Suprapubic skin (tissue), 4 donors: ENCODE results near the gene MELK. TPM values are rescaled to one million over a fixed set of nuclear protein-coding genes. Genes with fewer than 3 reads are reported as not detected.

Experiments
- DNase-seq, 2 donors: peaks; one replicate each; pipeline ENCODE4 v3.0.0-alpha.2; 2019; ENCODE audit warnings: low spot score in 2 of 2
- H3K27ac ChIP-seq: fragments of 200-600 bp; sonication (generic); one replicate; pipeline ENCODE4 v1.5.1; 2019
- H3K27me3 ChIP-seq: fragments of 200-600 bp; sonication (generic); one replicate; pipeline ENCODE4 v1.5.1; 2019
- H3K36me3 ChIP-seq: fragments of 200-600 bp; sonication (generic); one replicate; pipeline ENCODE4 v1.5.1; 2019
- H3K4me1 ChIP-seq: fragments of 200-600 bp; sonication (generic); one replicate; pipeline ENCODE4 v1.5.1; 2019
- H3K4me3 ChIP-seq: fragments of 200-600 bp; sonication (generic); one replicate; pipeline ENCODE4 v1.5.1; 2019; ENCODE audit warnings: mild to moderate bottlenecking
- H3K9me3 ChIP-seq: fragments of 200-600 bp; sonication (generic); one replicate; pipeline ENCODE4 v1.5.1; 2019
- CTCF ChIP-seq, 2 donors: fragments of 200-600 bp in 1 of 2; fragments of 450-650 bp in 1 of 2; sonication (generic) in 1 of 2; IDR thresholded peaks; one replicate each; pipeline ENCODE4 v1.5.1; 2016 to 2019; ENCODE audit warnings: antibody characterized with exemption in 2 of 2, mild to moderate bottlenecking in 1 of 2, moderate library complexity in 1 of 2
- EP300 ChIP-seq: sonication (generic); formaldehyde crosslinking; IDR thresholded peaks from one replicate; pipeline ENCODE4 v1.6.1; 2017; ENCODE audit warnings: antibody characterized with exemption
- POLR2A ChIP-seq, 2 donors: fragments of 450-650 bp; IDR thresholded peaks; one replicate each; pipeline ENCODE4 v1.6.1; 2017; ENCODE audit warnings: antibody characterized with exemption in 2 of 2, mild to moderate bottlenecking in 2 of 2, moderate library complexity in 2 of 2
- POLR2AphosphoS5 ChIP-seq, 3 donors: sonication (generic); formaldehyde crosslinking; IDR thresholded peaks; one replicate each; pipeline ENCODE4 v1.6.1; 2017; ENCODE audit warnings: antibody characterized with exemption in 3 of 3
- WGBS: methylation state at CpG from one replicate; pipeline ENCODE4 v1.1.5; 2018; 5-methylcytosine and 5-hydroxymethylcytosine counted together
- total RNA-seq, 4 donors: library from RNA; depleted of rRNA; stranded (reverse); fragments of >200 nt; gene quantifications; one replicate each; pipeline ENCODE4 v1.1.0, GENCODE V29; 2016

The MELK gene
- total RNA-seq, 4 donors from 2014 or later: 1.8 to 3.2 (median 2.2) TPM

- Histone ChIP-seq H3K27ac (no peak overlapping the region), H3K36me3 (no peaks in the 10 kb centered on the region), H3K9me3 (no peaks in the 10 kb centered on the region), H3K4me3 (no peak overlapping the region), H3K4me1 (no peaks in the 10 kb centered on the region), H3K27me3 (no peaks in the 10 kb centered on the region)
- TF ChIP-seq POLR2A (IDR thresholded peaks at IDR 0.05): no peak
- no peak for TF ChIP-seq CTCF (IDR thresholded peaks at IDR 0.05)
- TF ChIP-seq POLR2AphosphoS5 (IDR thresholded peaks at IDR 0.05): no peak
- DNase-seq: no peak
- 91% methylated on average over 3 of the region's 3 CpGs for WGBS
Observed at GRCh38 chr9:36665921-36666431, 93.3 kb downstream of the MELK start.

DNA sequence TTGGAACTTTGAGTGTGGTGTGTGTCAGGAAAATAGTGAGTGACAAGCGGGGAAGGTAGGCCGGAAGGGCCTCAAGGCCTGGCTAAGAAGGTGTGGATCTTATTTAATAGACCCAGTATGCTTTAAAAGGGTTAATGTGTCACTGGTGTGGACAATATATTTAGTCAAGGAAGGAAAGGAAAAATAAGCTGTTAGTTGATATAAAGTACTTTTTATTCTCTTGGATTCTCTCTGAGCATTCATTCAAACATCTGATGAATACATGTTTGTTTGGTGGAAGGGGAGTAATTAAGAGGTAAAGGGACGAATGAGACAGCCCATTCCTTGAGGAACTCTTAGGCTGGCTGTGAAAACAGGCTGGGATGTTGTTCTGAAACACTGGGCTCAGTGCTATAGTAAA lies 98.9 kb downstream of the MELK start:
- Histone ChIP-seq H3K9me3 (no peaks in the 10 kb centered on the region), H3K27me3 (no peaks in the 10 kb centered on the region), H3K4me3 (no peak overlapping the region), H3K4me1 (no peaks in the 10 kb centered on the region), H3K36me3 (no peaks in the 10 kb centered on the region), H3K27ac (no peak overlapping the region)
- no peak for TF ChIP-seq POLR2A (IDR thresholded peaks at IDR 0.05)
- TF ChIP-seq POLR2AphosphoS5 (IDR thresholded peaks at IDR 0.05): no peak
- TF ChIP-seq CTCF (IDR thresholded peaks at IDR 0.05): no peak
- no peak for TF ChIP-seq EP300
- 85% methylated on average over 3 of the region's 3 CpGs for WGBS
- DNase-seq: no peak

DNA sequence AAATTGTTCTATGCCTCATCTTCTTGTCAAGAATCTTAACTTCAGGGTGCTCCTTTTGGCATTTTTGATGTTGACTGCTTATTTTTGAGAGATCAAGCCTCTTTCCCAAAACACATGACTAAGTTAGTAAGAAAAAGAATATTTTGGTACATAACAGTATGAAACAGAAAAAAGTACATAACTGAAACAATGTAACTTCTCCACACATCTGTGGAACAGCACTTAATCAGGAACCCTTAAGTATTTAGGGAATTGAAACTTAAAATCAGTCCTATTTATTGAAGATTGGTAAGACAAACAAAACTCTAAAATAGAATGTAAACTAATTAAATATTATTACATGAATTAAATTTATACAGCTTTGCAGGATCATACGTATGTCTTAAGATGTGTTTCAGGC lies 103.4 kb downstream of the MELK start:
- no peaks in the 10 kb centered on the region for H3K4me1 ChIP-seq
- H3K36me3 ChIP-seq: no peaks in the 10 kb centered on the region
- no peak overlapping the region for H3K4me3 ChIP-seq
- DNase-seq: no peak
- no peak overlapping the region for H3K27ac ChIP-seq
- 91% methylated on average over 1 of the region's 1 CpG for WGBS
- H3K9me3 ChIP-seq: no peaks in the 10 kb centered on the region
- H3K27me3 ChIP-seq: no peaks in the 10 kb centered on the region
- TF ChIP-seq POLR2A (IDR thresholded peaks at IDR 0.05) (no peak), CTCF (IDR thresholded peaks at IDR 0.05) (no peak), POLR2AphosphoS5 (IDR thresholded peaks at IDR 0.05) (no peak), EP300 (no peak)

DNA sequence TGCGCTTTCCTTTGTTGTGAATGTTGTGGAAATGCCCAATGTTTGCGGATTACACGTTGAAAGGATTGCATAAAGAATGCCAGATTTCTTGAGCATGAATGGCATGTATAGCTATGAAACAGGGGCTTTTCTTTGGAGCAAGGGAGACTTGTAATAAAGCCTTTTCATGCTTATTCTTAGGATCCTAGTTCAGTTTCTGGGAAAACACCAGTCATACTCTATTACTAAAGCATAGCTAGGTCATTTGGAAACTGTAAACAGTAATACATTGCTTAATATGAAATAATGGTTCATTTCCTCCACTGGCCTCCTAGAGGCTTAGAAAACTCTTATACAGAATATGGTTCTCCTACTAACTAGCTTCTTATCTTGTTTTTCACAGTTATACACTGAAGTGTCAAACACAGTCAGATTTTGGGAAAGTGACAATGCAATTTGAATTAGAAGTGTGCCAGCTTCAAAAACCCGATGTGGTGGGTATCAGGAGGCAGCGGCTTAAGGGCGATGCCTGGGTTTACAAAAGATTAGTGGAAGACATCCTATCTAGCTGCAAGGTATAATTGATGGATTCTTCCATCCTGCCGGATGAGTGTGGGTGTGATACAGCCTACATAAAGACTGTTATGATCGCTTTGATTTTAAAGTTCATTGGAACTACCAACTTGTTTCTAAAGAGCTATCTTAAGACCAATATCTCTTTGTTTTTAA lies 104.2 kb downstream of the MELK start:
- TF ChIP-seq EP300 (no peak), CTCF (IDR thresholded peaks at IDR 0.05) (no peak), POLR2AphosphoS5 (IDR thresholded peaks at IDR 0.05) (no peak), POLR2A (IDR thresholded peaks at IDR 0.05) (no peak)
- no peak for DNase-seq
- H3K27me3 ChIP-seq: no peaks in the 10 kb centered on the region
- peaks cover 2% of the 10 kb centered on the region for H3K9me3 ChIP-seq
- no peaks in the 10 kb centered on the region for H3K4me1 ChIP-seq
- no peak overlapping the region for H3K4me3 ChIP-seq
- H3K27ac ChIP-seq: no peak overlapping the region
- H3K36me3 ChIP-seq: no peaks in the 10 kb centered on the region
- 69% methylated on average over 8 of the region's 8 CpGs for WGBS

DNA sequence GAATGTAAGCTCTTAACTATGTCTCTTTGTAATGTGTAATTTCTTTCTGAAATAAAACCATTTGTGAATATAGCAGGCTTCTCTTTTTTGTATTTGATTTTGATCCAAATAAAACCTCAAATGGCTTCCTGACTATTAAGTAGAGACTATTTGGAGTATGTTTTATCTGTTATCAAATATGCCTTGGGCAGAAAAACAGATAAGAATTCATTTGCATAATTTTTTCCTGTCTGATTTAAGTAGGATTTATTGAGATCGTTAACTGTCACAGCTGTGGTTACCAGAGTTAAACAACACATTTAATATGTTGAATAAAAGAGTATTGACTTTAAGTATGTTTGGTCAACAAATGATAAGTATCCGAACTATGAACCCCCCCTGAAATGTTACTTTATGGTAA lies 104.9 kb downstream of the MELK start:
- no peak for DNase-seq
- no peak overlapping the region for H3K27ac ChIP-seq
- no peak for TF ChIP-seq POLR2A (IDR thresholded peaks at IDR 0.05)
- TF ChIP-seq EP300: no peak
- TF ChIP-seq CTCF (IDR thresholded peaks at IDR 0.05): no peak
- TF ChIP-seq POLR2AphosphoS5 (IDR thresholded peaks at IDR 0.05): no peak
- H3K36me3 ChIP-seq: no peaks in the 10 kb centered on the region
- H3K27me3 ChIP-seq: no peaks in the 10 kb centered on the region
- no peak overlapping the region for H3K4me3 ChIP-seq
- H3K4me1 ChIP-seq: no peaks in the 10 kb centered on the region
- WGBS: 58% methylated on average over 2 of the region's 2 CpGs
- peaks cover 9% of the 10 kb centered on the region for H3K9me3 ChIP-seq
